ENCODE data around the gene ZSWIM4.

ZSWIM4 gene

DNA sequence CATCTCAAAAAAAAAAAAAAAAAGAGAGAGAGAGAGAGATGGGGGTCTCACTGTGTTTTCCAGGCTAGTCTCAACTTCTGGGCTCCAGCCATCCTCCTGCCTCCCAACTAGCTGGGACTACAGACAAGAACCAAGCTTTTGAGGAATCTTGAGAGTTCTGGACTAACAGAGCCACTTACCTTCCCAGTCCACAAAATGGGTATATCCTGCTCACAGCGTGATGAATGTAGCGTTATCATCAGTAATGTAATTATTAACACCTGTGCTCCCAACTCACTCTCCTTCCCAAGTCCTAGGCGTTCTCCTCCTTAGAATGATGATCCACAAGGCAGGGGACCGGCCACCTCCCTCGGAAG, 77.1 kb downstream of the ZSWIM4 start:
- DNase-seq: no peak
- H3K4me1 ChIP-seq: peaks cover 0 to 11% (median 9%) of the 10 kb centered on the region in 4 donors
- no peaks in the 10 kb centered on the region for H3K9me3 ChIP-seq
- H3K4me3 ChIP-seq: no peak overlapping the region
- intact Hi-C loops (cut with DNase I; ENCODE audit: low total_unique reads): loop anchor here (1.0 kb wide), 1 partner anchor 312 kb away; no protein-coding TSS in a partner anchor
- no peak overlapping the region for H3K27ac ChIP-seq
- TF ChIP-seq, protein P1, sequence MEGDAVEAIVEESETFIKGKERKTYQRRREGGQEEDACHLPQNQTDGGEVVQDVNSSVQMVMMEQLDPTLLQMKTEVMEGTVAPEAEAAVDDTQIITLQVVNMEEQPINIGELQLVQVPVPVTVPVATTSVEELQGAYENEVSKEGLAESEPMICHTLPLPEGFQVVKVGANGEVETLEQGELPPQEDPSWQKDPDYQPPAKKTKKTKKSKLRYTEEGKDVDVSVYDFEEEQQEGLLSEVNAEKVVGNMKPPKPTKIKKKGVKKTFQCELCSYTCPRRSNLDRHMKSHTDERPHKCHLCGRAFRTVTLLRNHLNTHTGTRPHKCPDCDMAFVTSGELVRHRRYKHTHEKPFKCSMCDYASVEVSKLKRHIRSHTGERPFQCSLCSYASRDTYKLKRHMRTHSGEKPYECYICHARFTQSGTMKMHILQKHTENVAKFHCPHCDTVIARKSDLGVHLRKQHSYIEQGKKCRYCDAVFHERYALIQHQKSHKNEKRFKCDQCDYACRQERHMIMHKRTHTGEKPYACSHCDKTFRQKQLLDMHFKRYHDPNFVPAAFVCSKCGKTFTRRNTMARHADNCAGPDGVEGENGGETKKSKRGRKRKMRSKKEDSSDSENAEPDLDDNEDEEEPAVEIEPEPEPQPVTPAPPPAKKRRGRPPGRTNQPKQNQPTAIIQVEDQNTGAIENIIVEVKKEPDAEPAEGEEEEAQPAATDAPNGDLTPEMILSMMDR (IDR thresholded peaks at IDR 0.05): no peak
- H3K36me3 ChIP-seq: no peaks in the 10 kb centered on the region
- H3K27me3 ChIP-seq: peaks cover 0 to 9% of the 10 kb centered on the region in 2 donors

DNA sequence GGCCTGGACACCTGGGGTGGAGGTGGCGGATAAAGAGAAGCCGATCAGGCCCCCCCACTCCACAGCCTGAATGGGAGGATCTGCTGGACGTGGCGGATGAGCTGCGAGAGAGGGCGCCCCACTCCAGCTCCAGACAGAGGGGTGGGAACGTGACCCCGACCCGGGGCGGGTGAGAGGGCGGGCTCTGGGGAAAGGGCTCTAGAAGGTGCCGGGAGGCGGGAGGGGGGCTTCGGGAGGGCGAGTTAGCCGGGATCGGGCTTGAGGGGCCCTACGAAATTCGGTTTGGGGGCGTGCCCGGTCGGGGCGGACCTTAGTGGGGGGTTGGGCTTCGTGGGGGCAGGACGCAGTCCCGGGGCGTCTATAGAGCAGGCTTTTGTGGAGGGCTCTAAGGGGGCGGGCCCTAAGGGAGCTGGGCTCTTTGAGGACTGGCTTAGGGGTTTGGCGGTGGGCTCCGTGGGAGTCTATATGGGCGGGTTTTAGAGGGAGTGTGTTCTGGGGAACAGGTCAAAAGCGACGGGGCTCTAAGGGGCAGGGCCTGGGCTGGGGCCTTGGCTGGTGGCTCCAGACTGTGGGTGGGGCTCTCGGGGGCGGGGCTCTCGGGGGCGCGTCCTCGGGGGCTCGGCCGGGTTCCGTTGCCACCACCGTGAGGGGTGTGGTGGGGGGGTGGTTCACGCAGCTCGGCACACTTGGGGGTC, 77.6 kb downstream of the ZSWIM4 start:
- H3K4me3 ChIP-seq: peak overlapping the region in 1 of 2 donors; percentile 42
- intact Hi-C loops (cut with DNase I; ENCODE audit: low total_unique reads): loop anchor here (1.0 kb wide), 1 partner anchor 311 kb away; no protein-coding TSS in a partner anchor
- H3K4me1 ChIP-seq: peaks cover 0 to 11% (median 9%) of the 10 kb centered on the region in 4 donors
- no peaks in the 10 kb centered on the region for H3K36me3 ChIP-seq
- TF ChIP-seq, protein P1 (IDR thresholded peaks at IDR 0.05): no peak
- no peak overlapping the region for H3K27ac ChIP-seq
- no peak for DNase-seq
- peaks cover 0 to 9% of the 10 kb centered on the region in 2 donors for H3K27me3 ChIP-seq
- H3K9me3 ChIP-seq: no peaks in the 10 kb centered on the region

DNA sequence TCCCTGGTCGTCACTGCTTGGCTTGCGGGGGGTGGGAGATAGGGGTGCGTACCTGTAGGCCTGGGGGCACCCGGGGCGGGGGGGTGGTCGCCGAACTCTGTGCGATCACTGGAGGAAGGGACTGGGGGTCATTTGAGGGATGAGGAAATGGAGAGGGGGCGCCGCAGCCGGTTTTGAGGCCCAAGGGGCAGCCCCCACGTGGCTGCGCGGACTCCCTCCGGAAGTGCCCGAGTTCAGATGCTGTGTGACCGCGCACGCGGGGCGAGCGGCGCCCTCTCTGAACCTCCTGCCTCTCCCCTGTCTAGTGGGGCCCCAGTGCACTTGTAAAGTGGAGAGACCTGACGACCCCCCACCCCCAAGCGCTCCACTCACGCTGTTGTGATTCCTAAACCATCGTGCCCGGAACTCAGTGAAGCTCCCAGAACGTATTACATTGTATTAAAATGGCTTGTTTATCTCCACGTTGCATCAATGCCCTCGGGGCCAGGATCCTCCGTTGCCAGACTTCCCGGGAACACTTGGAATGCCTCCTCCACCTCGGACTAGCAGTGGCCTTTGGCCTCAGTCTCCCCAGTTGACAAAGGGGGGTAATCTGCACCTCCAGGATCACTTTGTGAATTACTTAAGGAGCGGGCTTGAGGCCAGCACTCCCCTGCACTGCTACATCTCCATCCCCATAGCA, 78.7 kb downstream of the ZSWIM4 start:
- TF ChIP-seq, protein P1 (IDR thresholded peaks at IDR 0.05): no peak
- no peaks in the 10 kb centered on the region for H3K36me3 ChIP-seq
- no peak for DNase-seq
- H3K4me1 ChIP-seq: peaks cover 0 to 11% (median 9%) of the 10 kb centered on the region in 4 donors
- intact Hi-C loops (cut with DNase I; ENCODE audit: low total_unique reads): no loop called here
- H3K9me3 ChIP-seq: no peaks in the 10 kb centered on the region
- no peak overlapping the region for H3K4me3 ChIP-seq
- H3K27me3 ChIP-seq: peaks cover 0 to 9% of the 10 kb centered on the region in 2 donors
- H3K27ac ChIP-seq: no peak overlapping the region

DNA sequence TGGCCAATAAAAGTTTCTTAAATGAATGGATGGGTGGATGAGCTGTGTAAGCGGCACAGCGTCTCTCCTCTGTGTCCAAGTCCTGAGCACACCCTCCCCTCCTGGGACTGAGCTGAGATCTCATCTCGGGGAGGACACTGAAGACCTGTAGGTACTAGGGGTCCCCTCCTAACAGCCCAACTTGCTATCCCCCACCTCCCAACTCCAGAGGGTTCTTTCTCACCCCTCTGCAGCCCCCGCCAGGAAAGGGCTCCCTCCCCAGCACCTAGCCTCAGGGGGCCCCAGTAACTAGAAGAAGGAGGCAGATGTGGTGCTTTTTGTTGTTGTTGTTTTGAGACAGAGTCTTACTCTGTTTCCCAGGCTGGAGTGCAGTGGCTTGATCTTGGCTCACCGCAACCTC, 80.6 kb downstream of the ZSWIM4 start:
- DNase-seq: no peak
- Histone ChIP-seq H3K27ac (no peak overlapping the region), H3K27me3 (peaks cover 0 to 9% of the 10 kb centered on the region in 2 donors), H3K9me3 (no peaks in the 10 kb centered on the region), H3K36me3 (no peaks in the 10 kb centered on the region), H3K4me3 (no peak overlapping the region), H3K4me1 (peaks cover 0 to 24% (median 21%) of the 10 kb centered on the region in 4 donors)
- intact Hi-C loops (cut with DNase I; ENCODE audit: low total_unique reads): no loop called here
- TF ChIP-seq, protein P1 (IDR thresholded peaks at IDR 0.05): no peak

DNA sequence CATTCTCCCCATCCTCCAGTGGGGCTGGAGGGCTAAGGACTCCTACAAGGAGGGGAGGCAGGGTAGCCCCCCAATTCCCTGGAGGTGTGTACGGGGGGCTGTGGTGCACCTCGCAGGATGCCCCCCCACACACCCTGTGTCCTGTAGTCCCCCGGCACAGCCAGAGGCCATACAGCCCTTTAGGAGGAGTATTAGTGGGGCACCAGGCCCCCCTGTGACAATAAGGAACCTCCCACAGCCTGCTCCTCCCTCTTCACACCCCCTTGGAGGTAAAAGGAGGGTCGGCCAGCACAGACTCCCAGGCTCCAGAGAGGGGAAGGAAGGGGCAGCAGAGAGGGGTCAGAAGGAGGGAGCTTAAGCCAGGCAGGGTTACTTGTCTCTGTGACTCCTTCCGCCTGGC, 81.6 kb downstream of the ZSWIM4 start, which contains the start of gene NANOS3:
Gene NANOS3 (plus strand): TSS at position 301 of the 400 bp plus-strand sequence. CDS start 115 bp downstream, outside the sequence.
- intact Hi-C loops (cut with DNase I; ENCODE audit: low total_unique reads): no loop called here
- peaks cover 0 to 34% (median 24%) of the 10 kb centered on the region in 4 donors for H3K4me1 ChIP-seq
- no peaks in the 10 kb centered on the region for H3K9me3 ChIP-seq
- no peak within 1 kb of the TSS for H3K4me3 ChIP-seq
- TF ChIP-seq, protein P1 (IDR thresholded peaks at IDR 0.05): no peak
- peaks cover 0 to 9% of the 10 kb centered on the region in 2 donors for H3K27me3 ChIP-seq
- H3K27ac ChIP-seq: no peak within 1 kb of the TSS
- no peaks in the 10 kb centered on the region for H3K36me3 ChIP-seq
- DNase-seq: no peak

All from tibial artery (tissue), 4 donors.